Astrocyte of the hippocampus (primary cell): ENCODE measurements around the gene MAP2K3.
"Not testable (repeated sequence)": the region's sequence is repeated elsewhere in the genome, so short reads cannot be mapped to it uniquely, and the experiment has no call there.

Source experiments
- DNase-seq: peaks from one replicate; pipeline ENCODE4 v3.0.0; 2011; ENCODE audit warnings: low read depth, low spot score

MAP2K3 gene

DNA sequence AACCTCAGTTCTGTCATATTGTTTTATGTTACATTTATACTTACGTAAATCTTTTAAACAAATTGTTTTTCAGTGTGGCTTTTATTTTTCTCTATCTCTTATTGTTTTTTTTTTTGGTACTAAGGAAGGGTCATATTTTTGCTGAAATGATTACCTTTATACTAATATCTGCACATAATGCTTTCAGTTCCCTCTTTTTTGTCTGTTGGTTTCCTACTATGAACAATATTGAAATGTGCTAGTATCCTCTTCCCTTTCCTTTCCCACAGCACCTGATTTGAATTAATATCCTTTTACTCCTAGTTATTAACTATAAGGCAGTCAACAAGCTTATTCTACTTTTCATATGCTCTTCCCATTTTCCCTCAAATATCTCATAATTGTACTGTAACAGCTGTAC lies 43.4 kb downstream of the MAP2K3 start:
- not testable (repeated sequence) for DNase-seq

- not testable (repeated sequence) for DNase-seq
Observed at GRCh38 chr17:21328778-21329177, 44.3 kb downstream of the MAP2K3 start.

DNA sequence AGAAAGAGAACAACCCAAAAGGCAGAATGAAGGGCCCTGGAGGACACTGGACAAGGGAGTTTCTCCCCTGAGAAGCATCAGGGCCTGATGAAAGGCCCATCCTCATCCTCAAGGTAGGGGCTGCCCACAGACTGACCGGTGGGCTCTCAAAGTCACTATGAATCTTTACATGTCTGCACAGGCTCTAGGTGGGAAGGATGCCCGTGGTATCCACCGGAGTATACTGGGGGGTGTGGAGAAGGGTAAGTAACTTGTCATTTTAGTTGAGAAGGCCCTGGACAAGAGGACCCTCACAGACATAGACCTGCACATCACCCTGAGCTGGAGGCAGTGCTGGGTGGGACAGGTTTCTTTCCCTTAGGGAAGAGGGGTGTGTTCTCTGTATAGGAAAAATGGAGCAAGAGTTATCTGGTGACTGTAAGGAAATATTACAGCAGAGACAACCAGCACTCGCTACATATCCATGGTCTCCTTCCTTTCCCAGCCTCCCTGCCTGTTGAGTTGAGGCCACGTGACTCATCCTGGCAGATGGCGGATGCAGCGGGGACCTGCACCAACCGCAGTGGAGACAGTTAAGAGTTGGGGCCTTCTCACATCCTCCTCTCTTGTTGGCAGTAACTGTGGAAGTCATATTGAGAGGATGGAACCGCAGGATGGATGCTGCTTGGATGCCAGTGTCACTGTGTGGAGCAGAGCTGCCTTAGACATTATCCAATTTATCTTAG lies 46.1 kb downstream of the MAP2K3 start:
- DNase-seq = no peak

GRCh38 chr17:21336541-21337294 lies 52.2 kb downstream of the MAP2K3 start:
- DNase-seq = not testable (repeated sequence)

DNA sequence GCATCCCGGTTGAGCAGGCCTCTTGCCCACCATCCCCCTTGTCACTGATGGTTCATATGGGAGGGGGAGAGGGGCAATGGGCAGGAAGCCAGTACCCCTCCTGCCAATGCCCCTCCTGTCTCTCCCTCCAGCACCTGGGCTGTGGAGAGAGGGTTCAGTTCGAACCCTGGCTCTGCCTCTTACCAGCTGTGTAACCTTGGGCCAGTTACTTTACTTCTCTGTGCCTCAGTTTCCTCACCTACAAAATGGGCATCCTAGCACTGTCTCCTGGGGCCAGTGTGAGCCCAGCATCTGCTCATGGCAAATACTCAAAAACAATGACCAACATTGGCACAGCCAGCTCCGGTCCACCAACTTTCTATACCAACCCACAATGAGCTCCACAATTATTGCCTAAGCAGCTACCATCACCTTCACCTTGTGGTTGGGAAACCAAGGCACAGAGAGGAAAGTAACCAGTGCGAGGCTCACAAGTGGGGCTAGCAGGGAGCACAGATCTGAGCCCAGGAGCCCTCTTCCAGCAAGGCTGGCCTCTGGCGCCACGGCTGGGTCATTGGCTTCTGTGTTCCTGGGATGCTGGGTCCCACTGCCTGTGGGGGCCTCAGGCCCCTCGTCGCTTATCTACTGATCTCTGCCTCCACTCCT lies 53.6 kb downstream of the MAP2K3 start:
- DNase-seq = not testable (repeated sequence)

- DNase-seq = no peak
Observed at GRCh38 chr17:21339011-21339410, 54.5 kb downstream of the MAP2K3 start.

DNA sequence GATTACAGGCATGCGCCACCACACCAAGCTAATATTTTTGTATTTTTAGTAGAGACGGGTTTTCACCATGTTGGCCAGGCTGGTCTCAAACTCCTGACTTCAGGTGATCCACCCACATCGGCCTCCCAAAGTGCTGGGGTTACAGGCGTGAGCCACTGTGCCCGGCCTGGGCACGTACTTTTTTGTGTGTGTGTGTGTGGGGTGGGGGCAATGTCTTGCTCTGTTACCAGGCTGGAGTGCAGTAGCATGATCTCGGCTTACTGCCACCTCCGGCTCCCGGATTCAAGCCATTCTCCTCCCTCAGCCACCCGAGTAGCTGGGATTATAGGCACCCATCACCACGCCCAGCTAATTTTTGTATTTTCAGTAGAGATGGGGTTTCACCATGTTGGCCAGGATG lies 55.1 kb downstream of the MAP2K3 start:
- not testable (repeated sequence) for DNase-seq

- not testable (repeated sequence) for DNase-seq
Observed at GRCh38 chr17:21340407-21340806, 55.9 kb downstream of the MAP2K3 start.

GRCh38 chr17:21341279-21341678 lies 56.8 kb downstream of the MAP2K3 start:
- not testable (repeated sequence) for DNase-seq

DNA sequence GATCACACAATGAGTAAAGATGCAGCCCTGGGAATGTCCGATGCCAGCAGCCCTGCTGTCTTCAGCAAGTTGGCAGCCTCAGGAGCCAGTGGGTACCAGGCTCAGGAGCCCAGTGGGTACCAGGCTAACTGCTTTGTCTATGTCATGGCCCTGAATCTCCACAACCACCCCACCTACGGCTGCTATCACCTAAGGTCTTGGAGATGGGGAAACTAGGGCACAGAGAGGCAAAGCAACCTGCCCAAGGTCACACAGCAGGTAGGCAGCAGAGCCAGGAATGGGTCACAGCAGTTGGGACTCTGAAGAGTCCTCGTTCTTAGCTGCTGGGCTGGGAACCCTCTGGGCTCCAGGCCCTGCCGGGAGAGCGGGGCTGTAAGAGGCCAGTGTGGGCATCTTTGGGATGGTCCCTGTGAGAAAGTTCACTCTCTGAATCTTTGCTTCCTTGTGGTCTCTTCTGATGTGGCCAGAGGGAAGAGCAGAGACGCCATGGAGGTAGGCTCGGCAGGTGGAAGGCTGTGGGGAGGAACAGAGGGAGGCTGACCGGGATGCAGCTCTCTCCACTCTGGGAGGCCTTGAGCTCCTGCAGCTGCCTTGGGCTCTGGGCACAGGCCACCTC lies 57.5 kb downstream of the MAP2K3 start:
- not testable (repeated sequence) for DNase-seq

DNA sequence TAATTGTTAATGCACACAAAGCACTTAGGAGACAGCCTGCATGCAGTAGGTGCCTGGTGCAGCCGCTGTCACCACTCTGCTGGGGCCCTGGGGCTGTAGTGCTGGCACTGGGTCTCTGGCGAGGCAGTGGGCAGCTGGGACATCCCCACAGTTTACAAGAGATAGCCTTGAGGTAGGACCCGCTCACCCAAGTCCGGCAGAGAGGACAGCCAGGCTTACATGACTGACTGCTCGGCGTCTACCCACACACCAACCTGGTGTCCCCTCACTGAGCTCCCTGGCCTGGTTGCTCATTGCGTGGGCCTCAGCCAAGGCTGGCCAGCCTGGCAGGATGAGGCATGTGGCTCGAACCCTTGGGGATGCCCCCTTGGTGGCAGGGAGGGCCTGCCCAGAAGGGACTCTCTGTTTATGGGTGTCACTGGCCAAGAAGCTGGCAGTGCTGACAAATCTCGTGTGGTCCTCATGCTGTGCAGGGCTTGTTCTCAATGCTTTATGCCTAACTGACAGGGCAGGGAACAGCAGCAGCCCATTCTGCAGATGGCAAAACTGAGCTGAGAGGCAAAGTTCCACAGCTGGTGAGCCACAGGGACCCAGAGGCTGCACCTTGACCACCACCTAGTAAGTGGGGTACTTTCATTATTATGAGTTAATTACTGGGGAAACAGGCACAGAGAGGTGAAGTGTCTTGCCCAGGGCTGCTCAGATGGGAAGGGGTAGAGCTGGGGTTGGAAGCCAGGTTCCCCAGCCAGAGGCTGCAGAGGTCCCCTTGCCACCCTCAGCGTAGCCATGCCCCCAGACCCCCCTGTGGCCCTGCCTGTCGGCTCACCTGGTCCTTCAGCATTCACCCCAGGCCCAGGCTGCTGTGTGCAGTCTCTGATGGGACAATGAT lies 58.8 kb downstream of the MAP2K3 start:
- DNase-seq = not testable (repeated sequence)

GRCh38 chr17:21344801-21345200 lies 60.3 kb downstream of the MAP2K3 start:
- not testable (repeated sequence) for DNase-seq

DNA sequence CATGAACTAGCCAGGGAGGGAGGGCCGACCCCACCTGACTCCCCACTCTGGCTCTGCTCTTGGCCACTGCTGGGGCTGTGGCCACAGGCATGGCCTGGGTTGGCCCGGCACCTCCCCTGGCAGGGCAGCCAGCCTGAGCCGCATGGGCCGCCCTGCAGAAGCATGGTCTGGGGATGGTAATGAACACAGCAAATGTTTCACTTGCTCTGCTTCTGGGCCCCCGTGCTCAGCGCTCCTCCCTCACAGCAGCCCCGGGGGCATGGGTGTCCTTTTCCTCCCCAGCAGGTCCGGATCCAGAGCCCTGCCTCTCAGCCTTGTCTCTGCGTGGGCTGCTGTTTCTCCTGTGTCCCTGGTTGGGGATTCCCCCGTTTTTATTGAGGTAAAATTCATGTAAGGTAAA lies 60.7 kb downstream of the MAP2K3 start:
- DNase-seq = no peak

DNA sequence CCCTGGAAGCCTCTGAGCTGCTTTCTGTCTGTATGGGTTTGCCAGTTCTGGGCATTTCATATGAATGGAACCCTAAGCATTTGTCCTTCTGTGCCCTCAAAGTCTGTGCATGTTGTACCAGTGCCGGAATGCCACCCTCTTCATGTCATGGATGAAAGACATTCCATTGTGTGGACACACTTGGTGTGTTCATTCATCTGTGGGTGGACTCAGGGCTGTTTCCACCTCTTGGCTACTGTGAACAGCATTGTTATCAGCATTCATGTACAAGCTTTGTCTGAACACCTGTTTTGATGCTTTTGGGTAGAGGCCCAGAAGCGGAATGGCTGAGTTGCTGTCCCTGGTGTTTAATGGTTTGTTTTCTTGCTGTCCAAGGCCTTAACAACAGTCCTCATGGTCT lies 61.6 kb downstream of the MAP2K3 start:
- DNase-seq = not testable (repeated sequence)

DNA sequence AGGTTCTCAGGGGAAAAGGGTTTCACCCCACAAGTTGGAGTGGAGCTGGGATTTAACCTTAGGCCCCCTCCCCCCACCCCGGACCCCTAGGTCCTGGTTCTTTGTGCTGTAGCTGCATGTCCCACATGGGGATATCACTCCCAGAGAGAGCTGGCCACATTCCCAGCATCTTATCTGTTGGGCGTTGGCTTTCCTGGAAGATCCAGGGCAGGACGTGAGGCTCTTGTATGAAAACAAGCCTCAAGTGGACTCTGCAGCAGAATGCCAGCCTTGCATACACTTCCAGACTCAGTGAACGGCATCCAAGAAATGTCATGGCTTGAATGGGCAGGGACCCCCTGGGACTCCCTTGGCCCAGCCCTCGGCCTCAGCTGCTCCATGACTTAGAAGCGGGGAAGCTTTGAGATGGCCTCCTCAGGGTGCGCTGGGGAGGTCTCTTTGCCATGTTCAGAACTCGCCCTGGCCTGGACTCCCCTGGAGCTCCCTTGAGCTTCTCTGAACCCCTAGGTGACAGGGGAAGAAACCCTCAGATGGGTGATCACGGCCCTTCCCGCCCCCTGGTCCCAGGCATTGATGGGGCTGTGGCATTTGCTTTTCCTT lies 62.2 kb downstream of the MAP2K3 start:
- not testable (repeated sequence) for DNase-seq

DNA sequence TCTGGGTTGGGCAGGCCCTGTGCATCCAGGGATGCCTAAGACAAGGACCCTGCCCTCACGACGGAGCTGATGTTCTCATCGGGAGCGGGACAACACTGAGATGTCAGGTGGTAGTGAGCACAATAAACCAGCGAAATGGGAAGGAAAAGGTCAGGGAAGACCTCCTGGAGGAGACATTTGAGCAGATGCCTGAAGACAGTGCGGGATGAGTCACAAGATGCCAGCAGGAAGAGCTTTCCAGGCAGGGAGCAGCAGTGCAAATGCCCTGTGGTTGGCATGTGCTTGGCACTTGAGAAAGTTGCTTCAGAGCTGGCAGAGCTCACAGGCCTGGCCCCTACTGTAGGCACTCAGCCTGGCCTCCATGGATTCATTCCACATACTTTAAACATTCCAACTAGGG lies 63.1 kb downstream of the MAP2K3 start:
- not testable (repeated sequence) for DNase-seq

GRCh38 chr17:21348081-21348925 lies 63.8 kb downstream of the MAP2K3 start:
- DNase-seq = peak; percentile 35

GRCh38 chr17:21348926-21349261 lies 64.4 kb downstream of the MAP2K3 start:
- not testable (repeated sequence) for DNase-seq

GRCh38 chr17:21349358-21350050 lies 65.0 kb downstream of the MAP2K3 start:
- DNase-seq = not testable (repeated sequence)
